Suprapubic skin (tissue), 3 donors: ENCODE results near the gene TRNT1.

Experiments
- CTCF ChIP-seq, 2 donors: fragments of 200-600 bp in 1 of 2; fragments of 450-650 bp in 1 of 2; sonication (generic) in 1 of 2; IDR thresholded peaks; one replicate each; pipeline ENCODE4 v1.5.1; 2016 to 2019; ENCODE audit warnings: antibody characterized with exemption in 2 of 2, mild to moderate bottlenecking in 1 of 2, moderate library complexity in 1 of 2
- POLR2A ChIP-seq, 2 donors: fragments of 450-650 bp; IDR thresholded peaks; one replicate each; pipeline ENCODE4 v1.6.1; 2017; ENCODE audit warnings: antibody characterized with exemption in 2 of 2, mild to moderate bottlenecking in 2 of 2, moderate library complexity in 2 of 2

- no peak for TF ChIP-seq CTCF (IDR thresholded peaks at IDR 0.05)
- TF ChIP-seq POLR2A (IDR thresholded peaks at IDR 0.05) = no peak
These were observed 15.9 kb upstream of the TRNT1 start for GRCh38 chr3:3110749-3111361.
